ENCODE data around the gene AGT. TPM values are rescaled to one million over a fixed set of nuclear protein-coding genes. Genes with fewer than 3 reads are reported as not detected.
"Not testable (repeated sequence)": the region's sequence is repeated elsewhere in the genome, so short reads cannot be mapped to it uniquely, and the experiment has no call there.

Gene AGT
- total RNA-seq, 1 experiment from 2014 or later: 0.93 TPM

- Histone ChIP-seq H3K4me2 (ENCODE audit: low read length) (no peak overlapping the region), H3K4me1 (ENCODE audit: control insufficient read depth in 1 of 2, insufficient read depth in 2 of 2, low read length in 2 of 2) (peaks cover 14 to 16% of the 10 kb centered on the region in 2 experiments), H3K9ac (ENCODE audit: low read length) (no peak overlapping the region), H2AFZ (ENCODE audit: low read depth, low read length, poor library complexity, severe bottlenecking) (no peak overlapping the region), H3K9me3 (ENCODE audit: control insufficient read depth in 1 of 2, insufficient read depth in 1 of 2, low read depth in 1 of 2, low read length in 2 of 2) (no peaks in the 10 kb centered on the region), H3K27ac (ENCODE audit: low read depth, low read length) (no peak overlapping the region), H3K79me2 (ENCODE audit: insufficient read depth, low read length) (no peaks in the 10 kb centered on the region), H3K27me3 (ENCODE audit: insufficient read depth, low read length) (peaks cover 4% of the 10 kb centered on the region; the same call in 1 of the 2 replicates), H3K9me2 (ENCODE audit: insufficient read depth) (no peaks in the 10 kb centered on the region), H3K4me3 (replicated peaks in 1 of 2; ENCODE audit: low read depth in 1 of 2, low read length in 2 of 2) (no peak overlapping the region), H4K20me1 (ENCODE audit: insufficient read depth) (no peaks in the 10 kb centered on the region), H3K36me3 (ENCODE audit: control insufficient read depth in 1 of 2, insufficient read depth in 2 of 2, low read length in 2 of 2) (no peaks in the 10 kb centered on the region)
- TF ChIP-seq SRF (IDR thresholded peaks at IDR 0.05; ENCODE audit: low read depth): no peak
- RAD21 ChIA-PET (ENCODE audit: low non-redundant PET in 1 of 2, low total read pairs in 2 of 2, uncharacterized antibody in 2 of 2, unreplicated experiment in 2 of 2): no interaction called here
- intact Hi-C loops (cut with micrococcal nuclease): no loop called here
- ATAC-seq (no peak), DNase-seq (ENCODE audit: low read depth, low spot score) (no peak)
- BruUV-seq (replicated peaks): no TSS peak
- CTCF ChIA-PET: no interaction called here
- POLR2A ChIA-PET: no interaction called here
Measured at GRCh38 chr1:230699716-230700115, 14.2 kb downstream of the AGT start.

GRCh38 chr1:230698964-230699363 is 15.0 kb downstream of the AGT start:
- H4K20me1 ChIP-seq (ENCODE audit: insufficient read depth); H3K27ac ChIP-seq (ENCODE audit: low read depth, low read length); H3K4me3 ChIP-seq (replicated peaks in 1 of 2; ENCODE audit: low read depth in 1 of 2, low read length in 2 of 2); ATAC-seq; intact Hi-C loops (cut with micrococcal nuclease); H3K4me2 ChIP-seq (ENCODE audit: low read length); H3K9ac ChIP-seq (ENCODE audit: low read length); DNase-seq (ENCODE audit: low read depth, low spot score); POLR2A ChIA-PET; H2AFZ ChIP-seq (ENCODE audit: low read depth, low read length, poor library complexity, severe bottlenecking); H3K9me3 ChIP-seq (ENCODE audit: control insufficient read depth in 1 of 2, insufficient read depth in 1 of 2, low read depth in 1 of 2, low read length in 2 of 2); H3K79me2 ChIP-seq (ENCODE audit: insufficient read depth, low read length); RAD21 ChIA-PET (ENCODE audit: low non-redundant PET in 1 of 2, low total read pairs in 2 of 2, uncharacterized antibody in 2 of 2, unreplicated experiment in 2 of 2); H3K9me2 ChIP-seq (ENCODE audit: insufficient read depth); H3K36me3 ChIP-seq (ENCODE audit: control insufficient read depth in 1 of 2, insufficient read depth in 2 of 2, low read length in 2 of 2); BruUV-seq (replicated peaks); H3K27me3 ChIP-seq (ENCODE audit: insufficient read depth, low read length): not testable (repeated sequence)
- CTCF ChIA-PET: interaction anchor here (3.0 kb wide), 1 partner anchor 56 kb away, joined by 6 read pairs; the partner anchor contains the start of gene COG2
- H3K4me1 ChIP-seq (ENCODE audit: control insufficient read depth in 1 of 2, insufficient read depth in 2 of 2, low read length in 2 of 2): peaks cover 14 to 16% of the 10 kb centered on the region in 2 experiments

GRCh38 chr1:230698130-230698529 is 15.8 kb downstream of the AGT start:
- no peak overlapping the region for H3K4me3 ChIP-seq (replicated peaks in 1 of 2; ENCODE audit: low read depth in 1 of 2, low read length in 2 of 2)
- intact Hi-C loops (cut with micrococcal nuclease): no loop called here
- no peak overlapping the region for H3K9ac ChIP-seq (ENCODE audit: low read length)
- peaks cover 8 to 9% of the 10 kb centered on the region in 2 experiments for H3K4me1 ChIP-seq (ENCODE audit: control insufficient read depth in 1 of 2, insufficient read depth in 2 of 2, low read length in 2 of 2)
- no peak overlapping the region for H3K4me2 ChIP-seq (ENCODE audit: low read length)
- POLR2A ChIA-PET: no interaction called here
- RAD21 ChIA-PET (ENCODE audit: low non-redundant PET in 1 of 2, low total read pairs in 2 of 2, uncharacterized antibody in 2 of 2, unreplicated experiment in 2 of 2): no interaction called here
- no peaks in the 10 kb centered on the region for H3K36me3 ChIP-seq (ENCODE audit: control insufficient read depth in 1 of 2, insufficient read depth in 2 of 2, low read length in 2 of 2)
- H3K9me3 ChIP-seq (ENCODE audit: control insufficient read depth in 1 of 2, insufficient read depth in 1 of 2, low read depth in 1 of 2, low read length in 2 of 2): no peaks in the 10 kb centered on the region
- peaks cover 4% of the 10 kb centered on the region; the same call in 1 of the 2 replicates for H3K27me3 ChIP-seq (ENCODE audit: insufficient read depth, low read length)
- no peak overlapping the region for H2AFZ ChIP-seq (ENCODE audit: low read depth, low read length, poor library complexity, severe bottlenecking)
- TF ChIP-seq CTCF (IDR thresholded peaks at IDR 0.05 in 2 of 3, conservative IDR thresholded peaks at IDR 0.05 in 1 of 3; ENCODE audit: borderline replicate concordance in 1 of 3, insufficient read depth in 1 of 3, low read depth in 2 of 3, low read length in 2 of 3) (peak; percentile 9 to 33 (median 19); a peak in 2 of 6 replicates), EZH2 (IDR thresholded peaks at IDR 0.05) (no peak), RAD21 (IDR thresholded peaks at IDR 0.05; ENCODE audit: low read depth) (peak; percentile 41), ZNF274 (IDR thresholded peaks at IDR 0.05; ENCODE audit: low read depth, low read length) (no peak), SP1 (IDR thresholded peaks at IDR 0.05; ENCODE audit: low read depth) (no peak), JUND (IDR thresholded peaks at IDR 0.05) (no peak)
- no peaks in the 10 kb centered on the region for H3K9me2 ChIP-seq (ENCODE audit: insufficient read depth)
- H3K27ac ChIP-seq (ENCODE audit: low read depth, low read length): no peak overlapping the region
- CTCF ChIA-PET: interaction anchor here (0.9 to 3.0 kb wide), 2 partner anchors 56 to 100 kb away, joined by 3 to 6 read pairs; partner anchors contain the start of gene COG2
- no peak for ATAC-seq
- no peak for DNase-seq (ENCODE audit: low read depth, low spot score)
- BruUV-seq (replicated peaks): no TSS peak
- H3K79me2 ChIP-seq (ENCODE audit: insufficient read depth, low read length): no peaks in the 10 kb centered on the region
- H4K20me1 ChIP-seq (ENCODE audit: insufficient read depth): no peaks in the 10 kb centered on the region
